HepG2 (cell line): ENCODE data around the gene FAM83F. TPM values are rescaled to one million over a fixed set of nuclear protein-coding genes. Genes with fewer than 3 reads are reported as not detected.

Source experiments
- ATAC-seq: fragments of 200-7000 bp; cut with Tn5 transposase; 3 replicates; pipeline ENCODE4 v1.9.1; 2020; ENCODE audit warnings: mild to moderate bottlenecking, moderate library complexity
- BruUV-seq: library from RNA; stranded (reverse); fragments of 400-500 nt; replicated peaks from 2 replicates; lab custom pipeline; 2021; lab: Mats Ljungman, UMichigan
- CTCF ChIA-PET: fragments of 300-600 bp; formaldehyde crosslinking; extraction: SDS; loops from one replicate; lab custom pipeline; 2021; ENCODE audit warnings: low total read pairs, inconsistent platforms, low intra/inter-chr PET ratio; lab: Yijun Ruan, JAX
- POLR2A ChIA-PET: fragments of 350-600 bp; sonication (Branson Sonifier 250); formaldehyde crosslinking; loops from one replicate; lab custom pipeline; 2020; ENCODE audit warnings: antibody characterized with exemption, inconsistent platforms; lab: Yijun Ruan, JAX
- DNase-seq: peaks from one replicate; pipeline ENCODE4 v3.0.0-alpha.2; 2015; ENCODE audit warnings: low spot score
- FAIRE-seq: peaks from 3 replicates; lab custom pipeline; 2011; peaks lifted over from hg19 to GRCh38; lab: Jason Lieb, UNC
- H2AFZ ChIP-seq: one replicate; pipeline ENCODE4 v1.6.1; 2011; ENCODE audit warnings: low read length, inconsistent platforms
- H3K27ac ChIP-seq: fragments of 300-600 bp; 3 replicates; pipeline ENCODE4 v1.8.0; 2011; ENCODE audit warnings: mixed run types, mild to moderate bottlenecking, mixed read lengths, low read length, inconsistent platforms; ENCODE audit not compliant: insufficient read depth; ENCODE audit errors: extremely low read length
- H3K27me3 ChIP-seq, 2 experiments: fragments of 200-600 bp in 1 of 2; 2 replicates in 1 of 2; 3 replicates in 1 of 2; pipeline versions ENCODE4 v1.6.0 to v1.8.0; 2011; ENCODE audit warnings: low read length in 2 of 2, mild to moderate bottlenecking in 2 of 2, moderate library complexity in 2 of 2, inconsistent platforms in 1 of 2; ENCODE audit not compliant: insufficient read depth in 2 of 2, control insufficient read depth in 1 of 2
- H3K36me3 ChIP-seq, 2 experiments: fragments of 200-600 bp in 1 of 2; replicated peaks in 1 of 2; 2 replicates in 1 of 2; 3 replicates in 1 of 2; pipeline versions ENCODE4 v1.5.1 to v1.8.0; 2011; ENCODE audit warnings: low read length in 2 of 2, inconsistent platforms in 1 of 2; ENCODE audit not compliant: insufficient read depth in 2 of 2, control insufficient read depth in 1 of 2
- H3K4me1 ChIP-seq: 2 replicates; pipeline ENCODE4 v1.5.1; 2012; ENCODE audit warnings: low read length, inconsistent platforms; ENCODE audit not compliant: insufficient read depth
- H3K4me2 ChIP-seq: 2 replicates; pipeline ENCODE4 v1.6.0; 2011; ENCODE audit warnings: low read depth, low read length, inconsistent platforms
- H3K4me3 ChIP-seq, 3 experiments: fragments of 200-600 bp in 1 of 3; sonication (generic), shearing (Covaris generic) in 1 of 3; replicated peaks in 1 of 3; 2 replicates each; pipeline ENCODE4 v1.5.1; 2011 to 2016; ENCODE audit warnings: low read length in 3 of 3, inconsistent platforms in 2 of 3, low read depth in 2 of 3, mild to moderate bottlenecking in 2 of 3, control low read depth in 1 of 3, mixed read lengths in 1 of 3; ENCODE audit not compliant: insufficient read depth in 1 of 3
- H3K79me2 ChIP-seq: one replicate; pipeline ENCODE4 v1.6.1; 2011; ENCODE audit warnings: low read length, inconsistent platforms; ENCODE audit not compliant: insufficient read depth
- H3K9ac ChIP-seq: 2 replicates; pipeline ENCODE4 v1.6.0; 2011; ENCODE audit warnings: mild to moderate bottlenecking, low read depth, low read length, inconsistent platforms; ENCODE audit not compliant: insufficient read depth
- H3K9me3 ChIP-seq: 2 replicates; pipeline ENCODE4 v1.5.1; 2012; ENCODE audit warnings: mild to moderate bottlenecking, low read length
- H4K20me1 ChIP-seq: 2 replicates; pipeline ENCODE4 v1.6.0; 2011; ENCODE audit warnings: inconsistent platforms, mild to moderate bottlenecking, low read length, moderate library complexity; ENCODE audit not compliant: insufficient read depth
- AGO1 ChIP-seq: fragments of 200-400 bp; formaldehyde crosslinking; IDR thresholded peaks from 2 replicates; pipeline ENCODE4 v1.6.1; 2017; ENCODE audit warnings: mild to moderate bottlenecking, low read depth, low read length, moderate library complexity; ENCODE audit not compliant: poor library complexity, severe bottlenecking
- ERF ChIP-seq: IDR thresholded peaks from 2 replicates; pipeline ENCODE4 v1.6.1; 2018; ENCODE audit warnings: missing biosample characterization, missing genetic modification reagents
- MLX ChIP-seq: IDR thresholded peaks from 2 replicates; pipeline ENCODE4 v1.6.1; 2016
- NFE2L2 ChIP-seq: fragments of 150-350 bp; IDR thresholded peaks from 2 replicates; pipeline ENCODE4 v1.6.1; 2014; ENCODE audit warnings: low read length
- PRDM4 ChIP-seq: sonication (generic); formaldehyde crosslinking; IDR thresholded peaks from 2 replicates; pipeline ENCODE4 v1.9.0; 2021; ENCODE audit warnings: missing genetic modification reagents, borderline replicate concordance
- RFXANK ChIP-seq: IDR thresholded peaks from 2 replicates; pipeline ENCODE4 v1.6.1; 2016
- ZFAT ChIP-seq: sonication (generic); formaldehyde crosslinking; conservative IDR thresholded peaks from 2 replicates; pipeline ENCODE4 v1.8.1; 2023; ENCODE audit warnings: missing genetic modification reagents, inconsistent platforms
- ZNF318 ChIP-seq: sonication (generic); formaldehyde crosslinking; IDR thresholded peaks from 2 replicates; pipeline ENCODE4 v1.4.0; 2020; ENCODE audit warnings: mild to moderate bottlenecking, missing genetic modification reagents
- ZSCAN9 ChIP-seq: IDR thresholded peaks from 2 replicates; pipeline ENCODE4 v1.6.1; 2016; ENCODE audit warnings: borderline replicate concordance
- WGBS: methylation state at CpG from one replicate; pipeline ENCODE4 v1.1.6; 2017; ENCODE audit warnings: low lambda C conversion rate; 5-methylcytosine and 5-hydroxymethylcytosine counted together
- in situ Hi-C: cut with HindIII; loops from 2 replicates; pipeline ENCODE4 v1.10.0; 2017; ENCODE audit warnings: low pct_unique_long_range_greater_than_20kb; ENCODE audit not compliant: extremely low pct_ligation_motif_present
- intact Hi-C: fragments of 100-400 bp; cut with micrococcal nuclease; formaldehyde crosslinking; loops from one replicate; pipeline ENCODE4 v1.10.0; 2022; ENCODE audit not compliant: unreplicated experiment
- polyA plus RNA-seq, 8 experiments: library from polyadenylated mRNA; depleted of rRNA in 3 of 8; stranded (reverse) in 7 of 8; unstranded in 1 of 8; fragments of >200 nt; fragmentation: Illumina TruSeq in 4 of 8; extraction: Trizol in 4 of 8; gene quantifications; 2 replicates each; pipeline versions ENCODE4 v1.2.1 to v1.2.3, GENCODE V29; 2011 to 2016; ENCODE audit warnings: low read depth in 4 of 8, missing spikeins in 1 of 8, mixed read lengths in 1 of 8; ENCODE audit not compliant: insufficient read depth in 1 of 8
- total RNA-seq, 5 experiments: library from RNA; depleted of rRNA; stranded (reverse); fragments of >200 nt; fragmentation: Illumina TruSeq; extraction: Trizol; gene quantifications; 2 replicates each; pipeline ENCODE4 v1.2.3, GENCODE V29; 2016; ENCODE audit warnings: low read depth in 1 of 5
- TF ChIP-seq, protein P1 (sequence below): sonication (generic); formaldehyde crosslinking; IDR thresholded peaks from 2 replicates; pipeline ENCODE4 v1.4.0; 2020; ENCODE audit warnings: missing genetic modification reagents, borderline replicate concordance

The FAM83F gene
- total and polyA plus RNA-seq, 2 of the 13 experiments (the other 11 are each of a cell fraction or from before 2014, with no cell fraction given) = not detected

DNA sequence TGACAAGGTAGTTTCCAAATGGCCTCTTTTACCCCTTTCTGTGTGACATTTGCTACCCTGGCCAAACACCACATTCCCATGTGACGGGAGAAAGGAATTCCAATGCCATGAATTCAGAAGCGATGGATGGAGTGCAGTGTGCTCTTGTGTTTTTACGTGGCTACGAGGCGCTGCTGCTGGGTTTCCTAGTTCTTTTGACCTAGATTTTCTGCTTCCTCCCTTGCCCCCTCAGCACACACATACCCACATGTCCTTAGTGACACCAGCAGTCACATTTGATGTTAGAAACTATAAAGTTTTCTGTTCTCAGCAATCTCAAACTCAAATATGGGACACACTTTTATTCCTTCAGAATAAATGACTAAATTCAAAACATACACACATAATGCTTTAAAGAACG is 42.4 kb upstream of the FAM83F start:
- H3K36me3 ChIP-seq = no peaks in the 10 kb centered on the region
- no peak overlapping the region for H2AFZ ChIP-seq
- H3K79me2 ChIP-seq = no peaks in the 10 kb centered on the region
- BruUV-seq = no TSS peak
- POLR2A ChIA-PET = no interaction called here
- H3K9me3 ChIP-seq = no peaks in the 10 kb centered on the region
- H3K27ac ChIP-seq = no peak overlapping the region
- H3K27me3 ChIP-seq = peaks cover 0 to 4% of the 10 kb centered on the region in 2 experiments; a peak in 2 of 5 replicates
- no peak overlapping the region for H3K4me3 ChIP-seq
- FAIRE-seq = no peak
- no peak for ATAC-seq
- CTCF ChIA-PET = no interaction called here
- 65% methylated on average over 6 of the region's 6 CpGs for WGBS
- DNase-seq = no peak
- intact Hi-C loops = no loop called here
- peaks cover 16% of the 10 kb centered on the region for H3K4me1 ChIP-seq
- H3K9ac ChIP-seq = no peak overlapping the region
- in situ Hi-C loops = no loop called here
- no peak overlapping the region for H3K4me2 ChIP-seq
- no peaks in the 10 kb centered on the region for H4K20me1 ChIP-seq
- TF ChIP-seq AGO1 = no peak
- no peak for TF ChIP-seq ERF
- TF ChIP-seq NFE2L2 = no peak
- no peak for TF ChIP-seq ZNF318 (CRISPR knock-in tag)
- no peak for TF ChIP-seq ZFAT (CRISPR knock-in tag)
- TF ChIP-seq PRDM4 = no peak
- TF ChIP-seq, protein P1, sequence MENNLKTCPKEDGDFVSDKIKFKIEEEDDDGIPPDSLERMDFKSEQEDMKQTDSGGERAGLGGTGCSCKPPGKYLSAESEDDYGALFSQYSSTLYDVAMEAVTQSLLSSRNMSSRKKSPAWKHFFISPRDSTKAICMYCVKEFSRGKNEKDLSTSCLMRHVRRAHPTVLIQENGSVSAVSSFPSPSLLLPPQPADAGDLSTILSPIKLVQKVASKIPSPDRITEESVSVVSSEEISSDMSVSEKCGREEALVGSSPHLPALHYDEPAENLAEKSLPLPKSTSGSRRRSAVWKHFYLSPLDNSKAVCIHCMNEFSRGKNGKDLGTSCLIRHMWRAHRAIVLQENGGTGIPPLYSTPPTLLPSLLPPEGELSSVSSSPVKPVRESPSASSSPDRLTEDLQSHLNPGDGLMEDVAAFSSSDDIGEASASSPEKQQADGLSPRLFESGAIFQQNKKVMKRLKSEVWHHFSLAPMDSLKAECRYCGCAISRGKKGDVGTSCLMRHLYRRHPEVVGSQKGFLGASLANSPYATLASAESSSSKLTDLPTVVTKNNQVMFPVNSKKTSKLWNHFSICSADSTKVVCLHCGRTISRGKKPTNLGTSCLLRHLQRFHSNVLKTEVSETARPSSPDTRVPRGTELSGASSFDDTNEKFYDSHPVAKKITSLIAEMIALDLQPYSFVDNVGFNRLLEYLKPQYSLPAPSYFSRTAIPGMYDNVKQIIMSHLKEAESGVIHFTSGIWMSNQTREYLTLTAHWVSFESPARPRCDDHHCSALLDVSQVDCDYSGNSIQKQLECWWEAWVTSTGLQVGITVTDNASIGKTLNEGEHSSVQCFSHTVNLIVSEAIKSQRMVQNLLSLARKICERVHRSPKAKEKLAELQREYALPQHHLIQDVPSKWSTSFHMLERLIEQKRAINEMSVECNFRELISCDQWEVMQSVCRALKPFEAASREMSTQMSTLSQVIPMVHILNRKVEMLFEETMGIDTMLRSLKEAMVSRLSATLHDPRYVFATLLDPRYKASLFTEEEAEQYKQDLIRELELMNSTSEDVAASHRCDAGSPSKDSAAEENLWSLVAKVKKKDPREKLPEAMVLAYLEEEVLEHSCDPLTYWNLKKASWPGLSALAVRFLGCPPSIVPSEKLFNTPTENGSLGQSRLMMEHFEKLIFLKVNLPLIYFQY (CRISPR knock-in tag) = no peak
- TF ChIP-seq RFXANK (CRISPR knock-in tag) = no peak
- TF ChIP-seq ZSCAN9 (CRISPR knock-in tag) = no peak
- no peak for TF ChIP-seq MLX (CRISPR knock-in tag)
